GDM1 (cell line): ENCODE results near the gene NAALADL2.
A peak's percentile ranks its signal among the peaks of the same experiment; 100 is the strongest.
"Not testable (repeated sequence)": the region's sequence is repeated elsewhere in the genome, so short reads cannot be mapped to it uniquely, and the experiment has no call there.

Experiments
- DNase-seq: peaks from one replicate; lab custom pipeline; 2025; lab: John Stamatoyannopoulos, UW

Gene NAALADL2

DNA sequence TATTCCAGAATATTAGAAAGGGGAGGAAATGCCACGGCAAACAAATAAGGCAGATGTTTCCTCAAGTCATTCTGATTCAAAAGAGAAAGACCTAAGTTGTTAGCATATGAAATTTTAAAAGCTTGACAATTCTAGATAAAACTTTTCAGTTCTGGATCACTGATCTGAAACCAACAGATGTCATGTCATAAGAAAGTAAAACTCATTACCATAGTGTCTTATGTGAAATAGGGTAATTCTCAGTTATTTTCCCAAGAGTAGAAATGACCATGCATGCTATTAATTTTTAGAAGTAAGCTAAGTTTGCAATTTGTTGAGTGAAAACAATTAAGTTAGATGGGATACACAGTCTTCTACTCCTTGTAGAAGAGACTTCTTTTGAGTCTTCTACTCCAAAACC, 630.3 kb downstream of the NAALADL2 start:
- no peak for DNase-seq

DNA sequence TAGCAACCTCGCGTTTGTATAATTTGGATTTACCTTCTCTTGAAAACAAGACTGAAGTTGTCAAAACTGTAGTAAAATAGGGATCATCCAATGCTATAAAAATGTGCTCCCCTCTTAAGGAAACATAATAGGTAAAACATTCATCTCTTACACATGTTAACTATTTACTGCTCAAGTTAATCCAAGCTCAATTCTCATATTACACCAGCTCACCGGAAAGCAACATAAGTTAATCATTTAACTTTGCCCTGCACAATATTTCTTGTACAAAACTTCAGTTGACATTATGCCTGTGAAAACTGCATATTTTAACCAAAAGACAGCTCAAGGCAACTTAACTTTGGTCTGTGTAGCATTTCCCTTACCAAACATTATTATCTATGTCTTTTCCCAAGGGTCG, 634.2 kb downstream of the NAALADL2 start:
- no peak for DNase-seq

DNA sequence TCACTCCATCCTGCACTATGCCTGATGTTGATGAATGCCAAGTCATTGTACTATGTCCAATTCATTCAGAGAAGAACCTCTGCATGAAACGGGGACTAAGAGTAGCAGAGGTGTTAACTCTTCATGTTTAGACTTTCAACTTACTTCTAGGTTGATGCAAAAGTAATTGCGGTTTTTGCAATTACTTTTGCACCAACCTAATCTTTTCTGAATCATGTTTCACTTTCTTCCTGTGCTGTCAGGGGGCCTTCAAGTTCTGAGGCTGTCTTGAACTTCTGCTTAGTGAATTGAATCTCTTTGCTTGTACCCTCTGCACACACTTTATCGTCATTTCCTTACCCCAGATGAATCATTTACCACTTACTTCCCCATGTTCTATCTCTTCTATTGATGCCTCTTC, 636.2 kb downstream of the NAALADL2 start:
- DNase-seq: peak; percentile 22

DNA sequence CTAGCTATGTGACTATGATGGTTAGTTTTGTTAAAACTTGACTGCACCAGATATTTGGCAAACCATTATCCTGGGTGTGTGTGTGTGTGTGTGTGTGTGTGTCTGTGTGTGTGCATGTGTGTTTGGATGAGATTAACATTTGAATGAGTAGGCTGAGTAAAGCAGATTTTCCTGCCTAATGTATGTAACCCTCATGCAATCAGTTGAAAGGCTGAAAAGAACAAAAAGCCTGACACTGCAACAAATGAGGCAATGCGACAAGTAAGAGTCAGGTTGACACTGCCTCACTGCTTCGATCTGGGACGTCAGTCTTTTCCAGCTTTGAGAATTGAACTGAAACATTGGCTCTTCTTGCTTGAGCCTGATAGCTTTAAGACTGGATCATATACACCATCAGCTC, 643.0 kb downstream of the NAALADL2 start:
- DNase-seq: no peak

DNA sequence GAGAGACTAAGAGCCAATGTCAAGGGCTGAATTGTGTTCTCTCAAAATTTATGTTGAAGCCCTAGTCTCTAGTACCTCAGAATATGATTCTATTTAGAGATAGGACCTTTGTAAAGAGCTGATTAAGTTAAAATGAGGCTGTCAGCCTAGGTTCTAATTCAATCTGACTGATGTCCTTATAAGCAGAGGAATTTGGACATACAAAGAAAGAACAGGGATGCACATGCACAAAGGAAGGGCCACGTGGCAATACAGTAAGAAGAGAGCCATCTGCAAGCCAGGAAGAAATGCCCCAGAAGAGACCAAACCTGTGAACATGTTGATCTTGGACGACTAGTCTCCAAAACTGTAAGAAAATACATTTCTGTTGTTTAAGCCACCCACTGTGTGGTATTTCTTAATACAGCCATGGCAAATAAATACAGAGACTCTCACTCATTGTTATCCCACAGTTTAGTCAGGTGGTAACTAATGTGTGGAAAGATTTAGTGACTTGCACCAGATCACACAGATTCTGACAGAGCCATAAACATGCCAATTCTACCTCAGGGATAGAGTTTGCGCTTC, 652.2 kb downstream of the NAALADL2 start:
- no peak for DNase-seq

DNA sequence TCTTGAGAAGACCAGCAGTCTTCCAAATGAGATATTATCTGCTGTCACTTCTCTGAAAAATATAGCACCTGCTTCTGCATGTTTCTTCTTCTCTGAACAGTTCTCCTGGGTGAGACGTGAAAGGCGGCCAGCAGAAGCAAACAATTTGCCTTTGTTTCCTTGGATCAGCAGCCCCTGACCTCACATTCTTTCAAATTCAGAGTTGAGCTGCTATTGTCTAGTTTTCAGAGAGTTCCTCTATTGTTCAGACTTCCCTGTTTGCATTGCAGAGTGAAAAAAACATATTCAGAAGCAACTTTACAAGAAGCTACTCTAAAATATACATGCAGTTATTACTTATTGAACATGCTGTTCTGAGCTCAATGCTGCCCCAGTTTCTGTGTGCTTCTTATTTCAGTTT, 653.6 kb downstream of the NAALADL2 start:
- DNase-seq: no peak

DNA sequence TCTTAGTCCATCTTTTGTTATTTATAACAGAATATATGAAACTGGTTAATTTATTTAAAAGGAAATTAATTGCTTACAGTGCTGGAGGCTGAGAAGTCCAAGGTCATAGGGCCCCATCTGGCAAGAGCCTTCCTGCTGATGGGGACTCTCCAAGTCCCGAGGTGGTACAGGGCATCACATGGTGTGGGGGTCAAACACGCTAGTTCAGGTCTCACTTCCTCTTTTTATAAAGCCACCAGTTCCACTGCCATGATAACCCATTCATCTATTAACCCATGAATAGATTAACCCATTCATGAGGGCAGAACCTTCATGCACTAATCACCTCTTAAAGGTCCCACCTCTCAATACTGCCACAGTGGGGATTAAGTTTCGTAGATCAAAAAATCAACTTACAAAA, 659.3 kb downstream of the NAALADL2 start:
- no peak for DNase-seq

DNA sequence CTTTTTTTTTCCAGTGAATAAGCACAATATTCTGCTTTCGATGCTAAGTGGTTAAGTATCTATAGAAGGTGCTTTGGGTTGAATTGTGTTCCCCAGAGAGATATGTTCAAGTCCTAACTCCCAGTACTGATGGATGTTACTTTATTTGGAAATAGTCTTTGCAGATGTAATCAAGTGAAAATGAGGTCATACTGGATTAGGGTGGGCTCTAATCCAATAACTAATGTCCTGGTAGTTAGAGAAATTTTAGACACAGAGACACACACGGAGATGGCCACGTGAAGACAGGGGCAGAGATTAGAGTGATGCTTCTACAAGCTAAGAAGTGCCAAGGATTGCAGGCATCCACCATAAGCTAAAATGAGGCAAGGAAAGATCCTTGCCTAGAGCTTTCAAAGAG, 662.3 kb downstream of the NAALADL2 start:
- no peak for DNase-seq

DNA sequence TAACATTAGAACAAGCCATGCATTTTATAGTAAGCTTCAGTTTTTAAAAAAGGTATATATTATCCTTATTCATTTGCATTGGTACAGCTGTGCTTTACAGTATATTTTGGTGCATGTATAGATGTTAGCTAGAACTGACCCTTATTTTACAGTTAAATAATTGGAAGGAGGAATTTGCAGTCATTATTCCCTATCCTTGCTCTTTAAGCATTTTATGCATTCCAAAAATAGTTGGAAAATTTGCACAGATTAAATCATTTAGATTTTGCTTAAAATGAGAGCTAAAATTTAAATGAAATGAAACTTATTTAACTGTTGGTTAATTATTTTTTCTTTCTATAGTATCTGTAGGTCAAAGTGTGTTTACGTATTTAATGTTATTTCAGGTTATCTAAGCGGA, 667.1 kb downstream of the NAALADL2 start:
- DNase-seq: no peak

DNA sequence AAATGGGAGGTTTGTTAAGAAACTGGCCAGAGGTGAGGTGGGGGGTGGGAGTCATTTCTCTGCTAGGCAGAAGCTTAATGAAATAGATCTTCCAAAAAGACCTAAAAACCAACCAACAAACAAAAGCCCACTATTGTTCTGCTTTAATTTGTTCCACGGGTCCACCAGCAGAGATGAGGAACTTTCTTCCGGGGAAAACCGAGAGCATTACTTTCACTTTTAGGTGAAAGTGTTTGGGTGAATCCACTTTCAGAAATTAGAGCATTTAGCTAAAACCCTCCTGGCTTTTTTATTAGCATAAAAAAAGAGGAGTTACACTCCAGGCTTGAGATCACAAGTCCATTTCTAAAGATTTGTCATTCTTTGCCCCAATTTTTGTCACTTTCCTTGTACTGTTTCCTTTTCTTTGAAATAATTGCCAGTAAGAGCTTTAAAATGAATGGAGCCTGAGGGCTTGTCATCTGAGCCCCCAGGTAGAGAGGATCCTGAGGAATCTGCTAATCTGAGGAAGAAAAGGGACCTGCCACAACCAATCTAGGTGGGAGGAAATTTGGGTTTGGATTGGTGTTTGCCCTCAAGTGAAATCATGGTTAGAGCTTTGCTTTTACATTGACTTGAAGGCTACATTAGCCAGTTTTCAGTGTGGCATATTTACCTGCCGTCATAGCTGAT, 667.6 kb downstream of the NAALADL2 start:
- no peak for DNase-seq

DNA sequence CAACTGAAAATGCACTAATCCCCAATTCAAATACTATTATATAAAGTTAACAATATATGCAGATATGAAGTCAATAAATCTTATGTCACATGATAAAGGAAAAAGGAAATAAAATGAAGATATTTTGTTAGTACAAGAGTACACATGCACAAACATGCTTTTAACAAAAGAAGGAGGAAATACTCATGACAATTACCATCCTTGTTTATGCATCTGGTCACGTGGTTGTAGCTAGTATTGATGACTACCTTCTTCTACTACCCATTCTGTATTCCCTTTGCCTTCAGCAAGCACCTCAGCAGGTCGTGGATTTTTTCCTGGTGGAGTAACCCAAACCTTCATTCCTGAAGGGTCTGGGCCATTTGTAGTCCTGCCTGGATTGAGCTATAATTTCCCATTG, 669.6 kb downstream of the NAALADL2 start:
- DNase-seq: not testable (repeated sequence)

DNA sequence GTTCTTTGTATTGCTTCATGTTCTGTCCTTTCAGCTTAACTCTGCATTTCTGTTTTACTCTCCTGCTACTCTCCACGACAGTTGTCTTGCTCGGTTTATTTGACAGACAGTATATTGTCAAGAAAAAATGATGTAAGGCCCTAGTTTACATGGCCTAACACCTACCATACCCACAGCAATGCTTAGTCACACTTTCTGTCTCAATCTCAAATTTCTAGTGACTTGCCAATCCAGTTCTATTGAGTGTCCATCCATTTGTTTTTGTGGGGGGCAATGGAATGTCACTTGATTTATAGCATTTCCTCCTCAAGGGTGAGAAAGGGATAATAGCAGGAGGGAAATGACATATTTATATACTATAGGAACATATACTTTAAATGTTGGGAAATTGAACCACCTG, 676.2 kb downstream of the NAALADL2 start:
- no peak for DNase-seq

DNA sequence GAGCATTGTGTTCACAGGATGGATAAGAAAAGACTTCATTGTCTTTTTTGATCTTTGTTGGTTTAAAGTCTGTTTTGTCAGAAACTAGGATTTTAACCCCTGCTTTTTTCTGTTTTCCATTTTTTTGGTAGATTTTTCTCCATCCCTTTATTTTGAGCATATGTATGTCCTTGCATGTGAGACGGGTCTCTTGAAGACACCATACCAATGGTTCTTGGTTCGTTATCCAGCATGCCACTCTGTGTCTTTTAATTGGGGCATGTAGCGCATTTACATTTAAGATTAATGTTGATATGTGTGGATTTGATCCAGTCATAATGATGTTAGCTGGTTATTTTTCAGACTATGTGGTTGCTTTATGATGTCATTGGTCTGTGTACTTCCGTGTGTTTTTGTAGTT, 687.0 kb downstream of the NAALADL2 start:
- DNase-seq: no peak

DNA sequence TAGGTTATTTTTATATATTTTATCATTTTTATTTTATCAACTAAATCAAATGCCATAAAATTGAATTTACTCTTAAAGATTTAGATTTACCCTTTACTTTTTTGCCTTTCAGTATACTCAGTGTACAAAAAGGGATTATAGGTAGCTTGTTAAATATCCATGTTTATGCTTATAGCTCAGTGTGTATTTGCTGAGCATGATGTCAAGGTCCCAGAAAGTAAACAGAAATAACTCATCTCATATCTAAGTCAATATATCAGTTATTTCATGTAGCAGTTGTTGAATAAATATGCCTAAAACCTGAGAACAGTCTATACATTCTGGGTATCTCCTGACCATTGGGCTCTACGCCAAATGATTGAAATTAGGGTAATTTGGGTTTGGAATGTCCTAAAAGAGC, 693.8 kb downstream of the NAALADL2 start:
- no peak for DNase-seq

DNA sequence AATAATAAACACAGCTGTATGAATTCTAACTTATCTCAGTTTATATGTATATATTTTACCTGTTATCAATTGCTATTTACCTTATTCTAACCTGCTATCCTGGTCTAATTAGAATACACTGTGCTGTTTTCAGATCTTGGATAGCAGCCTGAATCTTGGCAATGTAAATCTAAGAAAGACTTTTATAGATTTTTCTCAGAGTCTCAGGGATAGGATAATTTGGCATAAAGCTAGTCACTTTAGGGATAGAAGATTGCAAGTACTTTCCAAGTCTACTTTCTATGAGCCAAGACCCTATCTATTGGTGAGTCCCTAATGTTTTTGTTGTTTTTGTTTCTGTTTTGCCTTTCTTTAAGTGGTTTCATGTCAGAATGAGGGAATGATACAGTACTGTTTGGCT, 695.7 kb downstream of the NAALADL2 start:
- no peak for DNase-seq

DNA sequence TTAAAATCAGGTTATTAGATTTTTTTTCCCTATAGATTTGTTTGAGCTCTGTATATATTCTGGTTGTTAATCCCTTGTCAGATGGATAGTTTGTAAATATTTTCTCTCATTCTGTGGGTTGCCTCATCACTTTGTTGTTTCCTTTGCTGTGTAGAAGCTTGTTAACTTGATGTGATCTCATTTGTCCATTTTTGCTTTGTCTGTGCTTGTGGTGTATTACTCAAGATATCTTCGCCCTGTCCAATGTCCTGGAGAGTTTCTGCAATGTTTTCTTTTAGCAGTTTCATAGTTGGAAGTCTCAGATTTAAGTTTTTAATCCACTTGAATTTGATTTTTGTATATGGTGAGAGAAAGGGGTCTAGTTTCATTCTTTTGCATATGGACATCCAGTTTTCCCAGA, 699.1 kb downstream of the NAALADL2 start:
- no peak for DNase-seq

DNA sequence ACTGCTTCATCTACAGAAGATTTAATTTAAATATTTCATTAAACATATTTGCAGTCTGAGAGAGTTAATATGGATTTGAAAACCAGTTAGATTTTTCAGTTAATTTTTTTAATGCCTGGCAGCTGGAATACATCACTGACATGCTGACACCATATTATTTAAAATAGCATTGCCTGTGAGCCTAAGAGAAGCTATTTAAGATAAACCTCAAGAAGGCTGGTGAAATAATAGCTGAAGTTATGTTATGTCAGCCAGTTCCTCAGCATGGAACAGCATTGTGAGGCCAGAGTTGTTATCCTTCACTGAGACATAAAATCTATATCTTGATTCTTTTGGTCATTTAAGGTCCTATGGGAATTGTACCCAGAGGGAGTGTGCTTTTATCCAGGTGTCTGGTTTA, 705.2 kb downstream of the NAALADL2 start:
- no peak for DNase-seq

DNA sequence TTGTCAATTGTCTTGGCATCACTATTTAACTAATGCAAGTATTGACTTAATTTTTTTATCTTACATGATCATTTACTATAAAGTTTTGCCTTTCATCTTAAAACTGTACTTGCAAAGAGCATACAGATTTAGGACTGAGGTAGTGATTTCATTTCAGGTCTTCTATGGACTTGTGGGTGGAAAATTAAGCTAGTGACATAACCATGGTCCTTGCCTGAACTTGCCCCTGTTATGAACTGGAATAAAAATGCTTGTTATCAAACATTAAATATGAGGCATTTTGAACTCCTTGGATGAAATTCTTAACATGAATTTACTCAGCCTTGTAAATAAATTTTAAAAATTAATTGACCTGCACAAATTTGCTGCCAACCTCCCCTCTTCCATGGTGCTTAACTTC, 712.0 kb downstream of the NAALADL2 start:
- no peak for DNase-seq

DNA sequence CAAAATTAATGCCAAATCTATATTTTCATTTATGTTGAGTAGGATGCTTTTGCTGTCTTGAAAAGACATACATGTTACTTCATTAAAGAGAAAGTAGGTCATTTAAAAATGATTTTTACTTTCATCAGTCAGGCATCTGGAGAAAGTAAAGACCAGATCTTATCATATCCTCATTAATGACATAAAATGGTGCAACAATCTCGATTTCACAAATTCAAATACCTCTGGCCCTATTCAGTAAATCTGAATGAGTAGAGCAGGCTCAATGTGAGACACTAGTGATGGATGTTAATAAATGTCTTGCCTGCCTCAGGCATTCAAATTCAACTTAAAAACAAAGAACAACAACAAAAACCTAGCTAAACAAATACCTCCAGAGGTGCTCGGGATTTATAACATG, 714.1 kb downstream of the NAALADL2 start:
- DNase-seq: no peak

DNA sequence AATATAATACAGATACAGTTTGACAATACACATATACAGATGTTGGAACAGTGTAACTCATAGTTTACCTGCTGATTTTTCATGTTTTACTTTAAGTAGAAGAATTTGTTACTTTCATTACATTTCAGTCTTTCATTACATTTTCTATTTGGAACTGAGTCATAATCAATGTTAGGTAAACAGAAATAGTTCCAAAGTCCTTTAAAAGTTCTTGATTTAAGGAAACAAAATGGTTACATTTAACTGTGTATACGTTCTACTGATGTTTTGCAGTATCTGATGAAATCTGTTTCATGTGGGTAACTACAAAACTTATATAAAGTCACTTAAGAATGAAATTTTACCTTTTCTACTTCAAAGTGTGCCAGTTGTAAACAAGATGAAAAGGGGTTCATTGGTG, 721.2 kb downstream of the NAALADL2 start:
- no peak for DNase-seq

DNA sequence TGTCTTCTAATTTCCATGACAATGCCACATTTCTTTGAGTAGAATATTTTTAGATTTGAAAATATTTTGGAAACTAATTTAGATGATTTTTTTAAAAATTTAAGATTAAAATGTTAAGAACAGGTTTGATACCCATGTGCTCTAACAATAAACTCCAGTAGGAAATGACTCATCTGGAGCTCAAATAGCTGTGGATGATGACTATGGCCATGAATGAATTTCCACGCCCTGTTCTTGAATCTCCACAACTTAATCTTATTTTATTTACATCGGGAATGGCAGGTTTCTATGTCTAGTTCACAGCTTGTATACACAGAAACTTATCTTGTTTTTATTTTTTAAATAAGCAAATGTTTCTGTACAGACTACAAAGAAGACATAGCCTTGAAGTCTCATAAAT, 726.8 kb downstream of the NAALADL2 start:
- DNase-seq: no peak

DNA sequence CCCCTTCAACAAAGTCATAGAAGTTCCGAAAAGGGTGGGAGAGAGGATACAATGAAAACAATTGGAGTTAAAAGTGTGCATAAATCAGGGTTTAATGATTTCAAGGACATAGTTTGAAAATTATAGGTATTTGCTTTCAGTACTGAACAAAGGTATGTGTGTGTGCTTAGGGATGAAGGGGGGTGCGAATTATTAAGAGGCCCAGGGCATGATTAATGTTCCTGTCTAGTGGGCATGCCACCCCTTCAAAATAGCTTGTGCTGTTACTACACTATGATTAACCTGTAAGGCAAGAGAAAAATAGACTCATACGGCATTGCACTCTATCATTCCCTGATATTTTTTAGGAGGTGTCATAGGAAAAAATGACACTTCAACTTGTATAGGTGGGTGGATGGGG, 731.6 kb downstream of the NAALADL2 start:
- no peak for DNase-seq

DNA sequence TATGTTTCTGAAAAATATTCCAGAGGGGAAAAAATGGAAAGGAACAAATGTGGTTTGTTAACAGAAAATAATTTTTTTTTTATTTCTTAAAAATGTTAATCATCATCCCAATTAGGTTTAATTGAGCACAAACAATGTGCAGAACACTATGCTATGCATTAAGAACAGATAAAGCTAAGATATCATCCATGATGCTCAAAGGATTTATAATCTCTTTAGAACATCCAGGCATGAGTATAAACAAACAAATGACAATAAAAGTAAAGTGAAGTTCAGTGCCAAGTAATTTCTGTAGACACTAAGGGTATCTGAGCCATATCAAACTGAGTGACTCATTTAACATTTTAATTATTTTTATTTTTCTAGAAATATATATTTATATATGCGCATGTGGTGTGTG, 732.2 kb downstream of the NAALADL2 start:
- DNase-seq: no peak

DNA sequence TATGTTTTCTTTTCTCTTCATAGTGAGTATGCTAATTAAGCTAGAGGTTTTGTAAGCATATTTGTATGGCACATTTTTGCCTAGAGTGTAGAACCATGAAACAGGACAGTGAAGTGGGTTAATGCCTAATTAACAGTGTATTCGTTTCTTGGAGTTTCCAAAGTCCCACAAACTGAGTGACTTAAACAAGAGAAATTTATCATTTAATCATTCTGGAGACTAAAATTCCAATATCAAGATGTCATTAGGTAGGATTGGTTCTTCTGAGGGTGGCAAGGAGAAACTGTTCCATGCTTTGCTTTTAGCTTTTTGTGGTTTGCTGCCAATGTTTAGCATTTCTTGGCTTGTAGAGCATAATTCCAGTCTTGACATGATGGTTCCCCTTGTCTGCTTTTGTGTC, 734.2 kb downstream of the NAALADL2 start:
- no peak for DNase-seq
